Measurements from ENCODE around the gene VIT. TPM values are rescaled to one million over a fixed set of nuclear protein-coding genes. Genes with fewer than 3 reads are reported as not detected.

VIT gene
- total RNA-seq, 1 donor from 2014 or later: not detected

DNA sequence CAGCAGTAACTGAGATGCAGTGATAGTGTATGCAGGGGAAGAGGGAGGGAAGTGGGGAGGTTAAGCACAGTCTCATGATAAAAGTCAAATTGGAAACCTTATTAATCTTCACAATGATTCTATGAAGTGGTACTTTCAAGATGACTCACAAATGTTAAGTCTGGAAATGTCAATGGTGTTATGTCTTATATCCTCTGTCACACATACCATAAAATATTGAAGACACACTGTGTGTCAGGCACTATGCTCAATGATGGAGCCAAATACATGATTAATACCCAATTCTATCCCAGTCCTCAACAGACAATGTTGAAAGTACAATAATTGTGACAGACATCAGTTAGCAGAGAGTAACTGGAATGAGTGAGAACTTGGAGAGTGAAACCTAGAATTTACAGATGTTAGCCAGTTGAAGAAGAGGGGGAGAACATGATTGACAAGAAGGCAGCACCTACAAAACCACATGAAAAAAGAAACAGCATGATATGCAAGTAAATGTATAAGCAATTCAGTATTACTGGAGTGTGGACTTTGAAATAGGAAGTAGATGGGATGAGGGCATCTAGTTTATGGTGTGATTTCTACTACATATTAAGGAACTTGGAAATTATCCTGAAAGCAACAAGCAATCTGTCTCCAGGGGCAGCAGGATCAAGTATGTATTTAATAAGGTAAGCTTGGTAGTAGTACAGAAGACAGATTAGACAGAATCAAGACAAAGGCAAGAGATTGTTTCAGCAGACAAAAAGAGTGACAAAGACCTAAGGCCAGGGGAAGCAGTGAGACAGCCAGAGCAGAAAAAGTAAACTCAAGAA is 162.3 kb downstream of the VIT start:
- Histone ChIP-seq H3K36me3 (ENCODE audit: control insufficient read depth, insufficient read depth, low read length) (no peaks in the 10 kb centered on the region), H3K27me3 (ENCODE audit: control insufficient read depth, insufficient read depth, low read length) (no peaks in the 10 kb centered on the region), H3K4me3 (ENCODE audit: low read depth, low read length) (no peak overlapping the region)
- DNase-seq (ENCODE audit: low read depth): no peak
- TF ChIP-seq, protein P1, sequence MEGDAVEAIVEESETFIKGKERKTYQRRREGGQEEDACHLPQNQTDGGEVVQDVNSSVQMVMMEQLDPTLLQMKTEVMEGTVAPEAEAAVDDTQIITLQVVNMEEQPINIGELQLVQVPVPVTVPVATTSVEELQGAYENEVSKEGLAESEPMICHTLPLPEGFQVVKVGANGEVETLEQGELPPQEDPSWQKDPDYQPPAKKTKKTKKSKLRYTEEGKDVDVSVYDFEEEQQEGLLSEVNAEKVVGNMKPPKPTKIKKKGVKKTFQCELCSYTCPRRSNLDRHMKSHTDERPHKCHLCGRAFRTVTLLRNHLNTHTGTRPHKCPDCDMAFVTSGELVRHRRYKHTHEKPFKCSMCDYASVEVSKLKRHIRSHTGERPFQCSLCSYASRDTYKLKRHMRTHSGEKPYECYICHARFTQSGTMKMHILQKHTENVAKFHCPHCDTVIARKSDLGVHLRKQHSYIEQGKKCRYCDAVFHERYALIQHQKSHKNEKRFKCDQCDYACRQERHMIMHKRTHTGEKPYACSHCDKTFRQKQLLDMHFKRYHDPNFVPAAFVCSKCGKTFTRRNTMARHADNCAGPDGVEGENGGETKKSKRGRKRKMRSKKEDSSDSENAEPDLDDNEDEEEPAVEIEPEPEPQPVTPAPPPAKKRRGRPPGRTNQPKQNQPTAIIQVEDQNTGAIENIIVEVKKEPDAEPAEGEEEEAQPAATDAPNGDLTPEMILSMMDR (IDR thresholded peaks at IDR 0.05; ENCODE audit: insufficient read depth, low read length, poor library complexity, severe bottlenecking): no peak

DNA sequence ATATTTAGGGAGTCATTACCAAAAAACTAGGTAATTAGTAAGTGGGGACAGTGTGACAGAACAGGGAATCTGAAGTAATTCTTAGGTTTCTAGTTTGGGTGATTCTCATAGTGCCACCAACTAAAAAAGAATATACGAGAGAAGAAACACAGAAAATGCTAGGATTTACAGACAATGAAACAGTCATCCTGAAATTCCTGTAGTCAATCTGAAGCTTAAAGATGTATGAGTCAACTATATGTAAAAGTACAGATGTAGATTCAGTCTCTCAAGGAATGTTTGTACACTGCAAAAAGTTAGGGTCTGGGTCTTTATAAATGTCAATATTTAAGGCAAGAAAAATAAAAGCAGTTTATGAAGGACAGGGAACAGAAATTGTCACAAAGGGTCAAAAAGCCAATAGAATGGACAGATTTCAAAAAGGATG is 162.9 kb downstream of the VIT start:
- Histone ChIP-seq H3K27me3 (ENCODE audit: control insufficient read depth, insufficient read depth, low read length) (no peaks in the 10 kb centered on the region), H3K36me3 (ENCODE audit: control insufficient read depth, insufficient read depth, low read length) (no peaks in the 10 kb centered on the region), H3K4me3 (ENCODE audit: low read depth, low read length) (no peak overlapping the region)
- no peak for DNase-seq (ENCODE audit: low read depth)
- TF ChIP-seq, protein P1 (IDR thresholded peaks at IDR 0.05; ENCODE audit: insufficient read depth, low read length, poor library complexity, severe bottlenecking): no peak

DNA sequence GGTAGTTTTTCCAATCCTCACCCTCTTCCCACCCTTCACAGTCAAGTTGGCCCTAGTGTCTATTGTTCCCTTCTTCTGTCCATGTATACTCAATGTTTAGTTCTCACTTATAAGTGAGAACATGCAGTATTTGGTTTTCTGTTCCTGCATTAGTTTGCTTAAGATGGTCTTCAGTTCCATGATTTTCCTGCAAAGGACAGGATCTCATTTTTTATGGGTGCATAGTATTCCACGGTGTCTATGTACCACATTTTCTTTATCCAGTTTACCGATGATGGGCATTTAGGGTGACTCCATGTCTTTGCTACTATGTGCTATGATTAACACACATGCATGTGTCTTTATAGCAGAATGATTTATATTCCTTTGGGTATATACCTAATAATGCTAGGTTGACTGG is 165.4 kb downstream of the VIT start:
- Histone ChIP-seq H3K36me3 (ENCODE audit: control insufficient read depth, insufficient read depth, low read length) (no peaks in the 10 kb centered on the region), H3K4me3 (ENCODE audit: low read depth, low read length) (no peak overlapping the region), H3K27me3 (ENCODE audit: control insufficient read depth, insufficient read depth, low read length) (no peaks in the 10 kb centered on the region)
- no peak for DNase-seq (ENCODE audit: low read depth)
- TF ChIP-seq, protein P1 (IDR thresholded peaks at IDR 0.05; ENCODE audit: insufficient read depth, low read length, poor library complexity, severe bottlenecking): no peak

Other genes starting within 250 kb of the VIT start
- 33.0 and 40.8 TPM in 2 replicates for gene FEZ2, start 98.5 kb upstream of the VIT start, total RNA-seq

Data from kidney epithelial cell (primary cell).